GM19023 (cell line): ENCODE measurements around the gene SLC25A41.

Experiments used
- ATAC-seq: cut with Tn5 transposase; IDR thresholded peaks from one replicate; pipeline ENCODE4 v1.9.1; 2021; ENCODE audit warnings: mild to moderate bottlenecking, moderate library complexity; ENCODE audit not compliant: unreplicated experiment

The SLC25A41 gene

GRCh38 chr19:6433663-6434062, at the start of gene SLC25A41:
SLC25A41 (minus strand) TSS chr19:6433763; CDS start chr19:6433693, 70 bp downstream.
- ATAC-seq, result no peak

GRCh38 chr19:6483235-6483634, 49.7 kb upstream of the SLC25A41 start:
- no peak for ATAC-seq

- ATAC-seq, result no peak
Observed at GRCh38 chr19:6482343-6482686, 48.8 kb upstream of the SLC25A41 start.

GRCh38 chr19:6481541-6482342, 48.2 kb upstream of the SLC25A41 start, which contains the start of gene DENND1C:
DENND1C (minus strand) TSS chr19:6481787; CDS start chr19:6481695, 92 bp downstream.
- ATAC-seq, result peak; percentile 64

- ATAC-seq, result peak; percentile 28
Observed at GRCh38 chr19:6480848-6481415, 47.4 kb upstream of the SLC25A41 start.

DNA sequence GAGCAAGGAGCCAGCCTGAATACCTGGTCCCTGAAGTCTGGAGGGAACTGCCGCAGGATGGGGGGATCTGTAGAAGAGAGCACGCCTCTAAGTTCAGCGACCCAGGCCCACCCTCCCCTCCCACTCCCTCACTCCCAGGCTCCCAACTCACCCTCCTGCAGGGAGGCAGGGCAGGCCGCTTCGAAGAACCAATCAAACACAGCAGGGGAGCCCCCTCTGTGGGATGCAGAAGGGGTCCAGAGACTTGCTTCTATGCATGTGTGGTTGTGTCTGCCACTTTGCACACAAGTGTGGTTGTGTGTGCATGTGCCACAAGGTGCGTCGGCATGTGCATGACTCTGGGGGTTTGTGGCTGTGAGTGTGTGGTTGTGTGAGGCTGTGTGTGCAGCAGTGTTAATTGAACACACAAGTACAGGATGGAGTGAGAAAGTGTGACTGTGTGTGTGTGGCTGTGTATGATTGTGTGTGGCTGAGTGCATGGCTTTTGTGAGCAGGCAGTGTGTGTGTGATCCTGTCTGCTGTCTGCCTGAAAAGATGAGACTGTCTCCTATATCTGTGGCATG, 46.4 kb upstream of the SLC25A41 start:
- no peak for ATAC-seq

DNA sequence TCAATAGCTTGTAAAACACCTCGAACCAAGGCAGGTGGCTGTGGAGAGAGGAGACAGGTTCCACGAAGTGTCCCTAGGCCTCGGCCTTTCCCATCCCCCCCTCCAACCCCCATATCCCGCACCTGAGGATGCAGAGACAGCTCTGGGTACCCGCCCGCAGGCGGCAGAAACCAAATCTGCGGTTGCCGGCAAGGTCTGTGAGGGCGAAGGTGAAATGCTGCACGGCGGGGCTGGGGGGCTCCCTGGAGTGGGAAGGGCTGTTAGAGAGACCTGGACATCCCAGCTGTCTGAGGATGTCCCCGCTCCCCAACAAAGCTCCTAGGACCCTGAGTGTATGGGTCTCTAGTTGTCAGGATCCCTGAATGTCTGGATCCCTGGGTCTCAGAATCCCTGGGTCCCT, 45.3 kb upstream of the SLC25A41 start:
- no peak for ATAC-seq

GRCh38 chr19:6476896-6477431, 43.4 kb upstream of the SLC25A41 start:
- no peak for ATAC-seq

DNA sequence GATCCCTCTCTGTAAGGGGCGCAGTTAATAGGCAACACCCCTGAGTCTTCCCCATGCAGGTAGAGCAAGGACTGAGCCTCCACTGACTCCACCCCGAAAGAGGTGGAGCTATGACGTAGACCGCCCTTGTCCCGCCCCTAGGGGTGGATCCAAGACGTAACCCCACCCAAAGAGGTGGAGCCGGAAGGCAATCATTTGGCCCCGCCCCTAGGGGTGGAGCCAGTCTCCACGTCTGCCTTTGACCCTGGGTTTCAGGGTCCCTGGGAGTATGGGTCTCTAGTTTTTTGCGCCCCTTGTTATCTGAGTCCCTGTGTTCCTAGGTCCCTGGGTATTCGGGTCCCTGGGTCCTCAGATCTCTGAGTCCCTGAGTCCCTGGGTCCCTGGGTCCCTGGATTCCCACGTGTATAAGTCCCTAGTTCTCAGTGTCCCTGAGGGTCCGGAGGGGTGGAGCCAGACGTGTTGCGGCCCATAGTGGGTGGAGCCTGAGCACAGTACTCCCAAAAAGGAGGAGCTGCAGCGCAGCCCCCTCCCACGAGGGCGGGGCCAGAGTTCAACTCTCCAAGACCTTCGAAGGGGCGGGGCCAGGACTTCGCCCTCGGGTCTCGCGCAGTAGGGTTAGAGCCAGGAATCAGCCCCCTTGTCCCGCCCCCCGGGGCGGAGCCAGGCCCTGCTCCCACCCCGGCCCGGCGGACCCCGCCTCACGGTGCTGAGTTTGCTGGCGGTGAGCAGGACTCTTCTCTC, 42.8 kb upstream of the SLC25A41 start:
- ATAC-seq, result no peak

GRCh38 chr19:6475321-6476108, 42.0 kb upstream of the SLC25A41 start:
- no peak for ATAC-seq

DNA sequence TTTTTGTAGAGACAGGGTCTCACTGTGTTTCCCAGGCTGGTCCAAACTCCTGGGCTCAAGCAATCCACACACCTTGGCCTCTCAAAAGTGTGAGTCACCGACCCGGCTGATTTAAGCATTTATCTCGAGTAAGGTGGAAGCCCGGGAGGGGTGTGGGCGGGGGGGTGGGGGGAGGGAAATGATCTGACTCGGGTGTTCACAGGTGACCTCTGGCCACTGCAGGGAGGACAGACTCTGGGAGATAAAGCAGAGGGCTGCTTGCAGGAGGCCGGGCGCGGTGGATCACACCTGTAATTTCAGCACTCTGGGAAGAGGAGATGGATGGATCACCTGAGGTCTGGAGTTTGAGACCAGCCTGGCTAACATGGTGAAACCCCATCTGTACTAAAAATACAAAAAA, 40.1 kb upstream of the SLC25A41 start:
- ATAC-seq, result no peak

DNA sequence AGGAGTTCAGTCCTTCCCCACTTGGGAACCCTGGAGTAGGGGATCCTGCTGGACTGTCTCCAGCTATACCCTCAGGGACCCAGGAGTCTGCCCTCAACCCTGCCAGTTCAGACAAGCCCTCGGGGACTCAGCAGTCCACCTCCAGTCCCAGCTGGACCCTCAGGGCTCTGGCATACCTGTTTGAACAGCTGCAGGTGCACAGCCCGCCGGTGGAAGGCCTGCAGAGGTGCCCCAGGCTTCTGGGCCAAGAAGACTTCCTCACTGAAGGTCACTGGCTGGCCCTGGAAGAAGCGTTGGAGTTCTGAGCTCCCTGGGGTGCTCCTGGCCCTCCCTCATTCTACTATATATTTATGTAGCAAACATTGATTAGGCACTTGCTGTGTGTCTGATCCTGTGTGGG, 39.1 kb upstream of the SLC25A41 start:
- no peak for ATAC-seq

DNA sequence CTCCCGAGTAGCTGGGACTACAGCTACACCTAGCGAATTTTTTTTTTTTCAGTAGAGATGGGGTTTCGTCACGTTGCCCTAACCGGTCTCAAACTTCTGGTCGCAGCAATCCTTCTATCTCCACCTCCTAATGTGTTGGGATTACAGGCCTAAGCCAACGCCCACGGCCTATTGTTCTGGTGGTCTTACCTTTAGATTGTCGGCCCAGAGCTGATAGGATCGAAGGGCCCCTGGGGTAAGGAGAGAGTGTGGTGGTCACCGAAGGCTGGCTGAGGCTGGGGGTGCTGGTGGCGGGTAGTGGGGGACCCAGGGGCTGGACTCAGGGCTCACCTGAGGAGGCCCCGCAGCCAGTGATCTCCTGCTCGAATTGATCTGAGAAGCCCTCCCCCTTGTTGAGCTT, 37.5 kb upstream of the SLC25A41 start:
- ATAC-seq, result no peak

DNA sequence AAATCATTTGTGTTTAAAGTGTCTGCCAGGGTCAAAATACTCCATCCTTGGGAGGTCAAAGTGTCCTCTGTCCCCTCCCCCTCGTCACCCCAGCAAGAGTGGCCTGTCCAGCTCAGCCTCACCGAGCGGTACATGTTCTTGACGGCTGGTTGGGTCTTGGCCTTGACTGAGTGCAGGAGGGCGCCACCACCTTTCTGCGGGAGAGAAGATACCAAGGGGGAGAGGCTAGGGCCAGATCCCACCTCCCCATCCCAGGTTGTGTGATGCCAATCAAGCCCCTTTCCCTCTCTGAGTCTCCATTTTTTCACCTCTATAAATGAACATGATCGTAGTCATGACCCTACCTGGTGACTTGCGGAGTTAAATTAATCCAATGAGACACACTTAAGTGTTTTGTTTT, 36.6 kb upstream of the SLC25A41 start:
- ATAC-seq, result no peak

DNA sequence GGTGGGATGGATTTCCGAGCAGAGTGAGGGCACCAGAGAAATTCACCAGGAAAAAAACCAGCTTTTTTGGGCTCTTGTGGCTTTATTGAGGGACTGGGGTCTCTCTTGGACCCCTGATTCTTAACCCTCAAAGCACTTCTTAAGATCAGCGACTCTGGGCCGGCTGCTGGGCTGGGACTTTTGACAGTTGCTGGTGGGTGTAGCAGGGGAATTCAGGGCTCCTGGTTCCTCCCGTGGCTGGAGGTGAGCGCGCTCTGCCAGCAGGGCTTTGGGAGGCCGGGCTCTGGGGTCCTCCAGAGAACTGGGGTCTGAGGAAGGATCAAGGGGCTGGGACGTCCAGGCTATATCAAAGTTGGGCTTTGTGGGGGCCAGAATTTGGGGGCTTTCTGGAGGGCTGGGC, 33.8 kb upstream of the SLC25A41 start:
- ATAC-seq, result no peak

- no peak for ATAC-seq
Observed at GRCh38 chr19:6466526-6467248, 33.1 kb upstream of the SLC25A41 start.

- ATAC-seq, result no peak
Observed at GRCh38 chr19:6465663-6466062, 32.1 kb upstream of the SLC25A41 start.

GRCh38 chr19:6465006-6465405, 31.4 kb upstream of the SLC25A41 start:
- ATAC-seq, result no peak

DNA sequence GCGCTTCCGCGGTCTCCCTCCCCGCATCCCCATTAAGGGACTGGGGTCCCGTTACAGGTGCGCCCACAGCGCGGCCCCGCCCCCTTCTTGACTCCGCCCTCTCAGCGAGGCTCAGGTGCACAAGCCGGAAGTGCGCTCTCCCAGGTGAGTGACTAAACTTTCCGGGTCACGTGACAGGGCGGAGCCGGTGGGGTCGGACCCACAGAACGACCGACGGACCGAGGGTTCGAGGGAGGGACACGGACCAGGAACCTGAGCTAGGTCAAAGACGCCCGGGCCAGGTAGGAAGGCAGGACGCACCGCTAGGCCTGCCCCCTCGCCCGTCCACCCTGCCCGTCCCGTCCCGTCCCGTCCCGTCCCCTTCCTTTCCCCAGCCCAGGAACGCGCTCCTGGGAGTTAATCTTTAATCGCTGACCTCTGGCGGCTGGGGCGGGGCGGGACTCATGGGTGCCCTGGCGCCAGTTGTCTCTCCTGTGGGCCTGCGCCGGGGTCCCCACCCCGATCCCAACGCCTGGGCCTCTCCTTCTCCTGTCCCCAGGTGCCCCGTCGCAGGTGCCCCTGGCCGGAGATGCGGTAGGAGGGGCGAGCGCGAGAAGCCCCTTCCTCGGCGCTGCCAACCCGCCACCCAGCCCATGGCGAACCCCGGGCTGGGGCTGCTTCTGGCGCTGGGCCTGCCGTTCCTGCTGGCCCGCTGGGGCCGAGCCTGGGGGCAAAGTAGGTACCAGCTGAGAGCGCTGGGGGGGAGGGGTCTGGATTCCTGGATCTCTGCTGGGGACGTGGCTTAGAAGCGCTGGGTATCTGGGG, 30.7 kb upstream of the SLC25A41 start, which contains the start of gene CRB3:
Gene CRB3 (plus strand): TSS at position 202 of the 804 bp plus-strand sequence. CDS start 431 bp downstream, at position 633.
- no peak for ATAC-seq
